Psoas muscle (tissue), 8 donors: ENCODE measurements around the gene JPT2. TPM values are rescaled to one million over a fixed set of nuclear protein-coding genes. Genes with fewer than 3 reads are reported as not detected.

Source experiments
- ATAC-seq, 4 donors: fragments of 200-7000 bp; cut with Tn5 transposase; one replicate each; pipeline ENCODE4 v1.9.1; 2020; ENCODE audit warnings: moderate library complexity in 3 of 4, mild to moderate bottlenecking in 2 of 4
- DNase-seq, 2 donors: peaks; one replicate each; pipeline ENCODE4 v3.0.0-alpha.2; 2020
- H3K27ac ChIP-seq: fragments of 200-600 bp; one replicate; pipeline ENCODE4 v1.8.0; 2022
- H3K27me3 ChIP-seq, 3 donors: fragments of 200-600 bp in 1 of 3; one replicate each; pipeline versions ENCODE4 v1.6.1 to v1.8.0; 2013 to 2022; ENCODE audit warnings: low read length in 2 of 3, mild to moderate bottlenecking in 2 of 3, moderate library complexity in 1 of 3; ENCODE audit not compliant: insufficient read depth in 3 of 3
- H3K36me3 ChIP-seq, 2 donors: fragments of 200-600 bp in 1 of 2; one replicate each; pipeline versions ENCODE4 v1.6.1 to v1.8.0; 2013 to 2022; ENCODE audit warnings: low read depth in 1 of 2, mild to moderate bottlenecking in 1 of 2, moderate library complexity in 1 of 2; ENCODE audit not compliant: insufficient read depth in 1 of 2
- H3K4me1 ChIP-seq: fragments of 200-600 bp; one replicate; pipeline ENCODE4 v1.8.0; 2022
- H3K4me3 ChIP-seq: fragments of 200-600 bp; one replicate; pipeline ENCODE4 v1.8.0; 2022; ENCODE audit warnings: mild to moderate bottlenecking
- H3K9me3 ChIP-seq: fragments of 200-600 bp; one replicate; pipeline ENCODE4 v1.8.0; 2022
- WGBS, 3 donors: extraction: QIAGEN DNeasy Blood & Tissue Kit; methylation state at CpG; one replicate each; pipeline versions ENCODE4 v1.1.6 to v1.1.7; 2013; 5-methylcytosine and 5-hydroxymethylcytosine counted together
- intact Hi-C, 2 donors: fragments of 100-400 bp; cut with DNase I; formaldehyde crosslinking; loops; one replicate each; pipeline versions ENCODE4 v1.11.0 to v1.14.2; 2022
- polyA plus RNA-seq, 3 donors: library from polyadenylated mRNA; stranded (reverse); fragments of 200-250 nt; gene quantifications; one replicate each; pipeline ENCODE4 v1.2.3, GENCODE V29; 2013
- total RNA-seq, 4 donors: library from RNA; stranded (reverse); fragmentation: NEBNext Ultra II Directional in 2 of 4; extraction: Animal tissue kit (Norgen Biotek cat#: 25700) in 2 of 4; gene quantifications; one replicate each; pipeline versions ENCODE4 v1.2.1 to v1.2.4, GENCODE V29; 2021 to 2023
- TF ChIP-seq, protein P1 (sequence below): fragments of 200-600 bp; IDR thresholded peaks from one replicate; pipeline ENCODE4 v1.8.0; 2022; ENCODE audit warnings: antibody characterized with exemption
- donor health status: healthy with polysubstance abuse.
- donor health status: DM: no; HTN: no; CAD: no; lungs with moderate emphysema.
- donor health status: Bipolar disorder and iron deficiency.
- donor health status: healthy.
- donor health status: DM: yes; HTN: yes; CAD: no.
- donor health status: DM: no; HTN: no; CAD: no.
- donor health status: DM: no; HTN: no; CAD: no.
- donor health status: DM: yes; HTN: yes; CAD: no.

The JPT2 gene
- total and polyA plus RNA-seq, 7 donors, result 14.4 to 30.6 (median 24.1) TPM

DNA sequence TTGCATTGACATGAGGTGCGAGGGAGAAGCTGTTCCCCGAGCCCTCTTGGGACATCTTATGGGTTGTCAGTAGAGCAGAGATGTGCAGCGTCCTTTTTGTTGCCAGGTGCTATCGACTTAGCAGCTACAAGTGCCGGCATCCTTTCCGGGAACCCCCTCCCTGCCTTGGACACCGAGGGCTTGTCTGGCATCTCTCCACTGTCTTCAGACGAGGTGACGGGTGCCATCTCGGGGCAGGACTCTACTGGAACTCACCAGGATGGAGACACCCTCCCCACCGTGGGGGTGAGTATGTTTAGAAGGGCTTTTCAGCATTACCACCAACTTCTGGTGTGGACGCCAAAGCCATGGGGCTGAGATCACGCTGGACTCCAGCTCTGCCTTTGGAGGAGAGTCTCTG, 11.8 kb upstream of the JPT2 start:
- Histone ChIP-seq H3K36me3 (peaks cover 5 to 99% of the 10 kb centered on the region in 2 donors), H3K27me3 (no peaks in the 10 kb centered on the region)
- TF ChIP-seq, protein P1, sequence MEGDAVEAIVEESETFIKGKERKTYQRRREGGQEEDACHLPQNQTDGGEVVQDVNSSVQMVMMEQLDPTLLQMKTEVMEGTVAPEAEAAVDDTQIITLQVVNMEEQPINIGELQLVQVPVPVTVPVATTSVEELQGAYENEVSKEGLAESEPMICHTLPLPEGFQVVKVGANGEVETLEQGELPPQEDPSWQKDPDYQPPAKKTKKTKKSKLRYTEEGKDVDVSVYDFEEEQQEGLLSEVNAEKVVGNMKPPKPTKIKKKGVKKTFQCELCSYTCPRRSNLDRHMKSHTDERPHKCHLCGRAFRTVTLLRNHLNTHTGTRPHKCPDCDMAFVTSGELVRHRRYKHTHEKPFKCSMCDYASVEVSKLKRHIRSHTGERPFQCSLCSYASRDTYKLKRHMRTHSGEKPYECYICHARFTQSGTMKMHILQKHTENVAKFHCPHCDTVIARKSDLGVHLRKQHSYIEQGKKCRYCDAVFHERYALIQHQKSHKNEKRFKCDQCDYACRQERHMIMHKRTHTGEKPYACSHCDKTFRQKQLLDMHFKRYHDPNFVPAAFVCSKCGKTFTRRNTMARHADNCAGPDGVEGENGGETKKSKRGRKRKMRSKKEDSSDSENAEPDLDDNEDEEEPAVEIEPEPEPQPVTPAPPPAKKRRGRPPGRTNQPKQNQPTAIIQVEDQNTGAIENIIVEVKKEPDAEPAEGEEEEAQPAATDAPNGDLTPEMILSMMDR, result no peak

DNA sequence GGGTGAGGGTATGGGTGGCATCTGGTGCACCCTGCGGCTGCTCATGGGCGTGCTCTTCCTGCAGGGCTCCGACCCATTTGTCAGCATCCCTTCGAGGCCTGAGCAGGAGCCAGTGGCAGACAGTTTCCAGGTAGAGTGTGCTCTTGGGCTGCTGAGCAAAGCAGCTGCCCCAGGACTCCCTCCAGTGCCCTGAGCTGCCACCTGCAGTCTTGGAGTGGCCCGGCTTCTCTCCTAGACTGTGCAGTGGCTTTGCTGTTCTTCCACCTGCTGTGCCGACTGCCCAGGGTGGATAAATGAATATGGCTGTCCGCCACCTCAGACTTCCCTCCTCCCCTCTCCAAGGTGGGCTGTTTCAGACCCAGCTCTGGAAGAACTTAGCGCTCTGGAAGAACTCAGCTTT, 10.8 kb upstream of the JPT2 start:
- H3K27me3 ChIP-seq, result no peaks in the 10 kb centered on the region
- no peak overlapping the region for H3K4me3 ChIP-seq
- intact Hi-C loops, result no loop called here
- 87 to 91% (median 88%) methylated on average over 8 of the region's 8 CpGs for WGBS, 3 donors
- ATAC-seq (no peak), DNase-seq (no peak)
- H3K27ac ChIP-seq, result no peak overlapping the region
- H3K9me3 ChIP-seq, result no peaks in the 10 kb centered on the region
- H3K36me3 ChIP-seq, result peaks cover 5 to 100% of the 10 kb centered on the region in 2 donors
- H3K4me1 ChIP-seq, result no peaks in the 10 kb centered on the region
- TF ChIP-seq, protein P1, result no peak

More for the DNA sequence above, 11.8 kb upstream of the JPT2 start:
- no peak overlapping the region for H3K4me3 ChIP-seq
- 89 to 91% (median 91%) methylated on average over 13 of the region's 13 CpGs for WGBS, 3 donors
- intact Hi-C loops, result no loop called here
- no peaks in the 10 kb centered on the region for H3K4me1 ChIP-seq
- DNase-seq, result no peak
- no peak for ATAC-seq
- no peaks in the 10 kb centered on the region for H3K9me3 ChIP-seq
- H3K27ac ChIP-seq, result no peak overlapping the region

DNA sequence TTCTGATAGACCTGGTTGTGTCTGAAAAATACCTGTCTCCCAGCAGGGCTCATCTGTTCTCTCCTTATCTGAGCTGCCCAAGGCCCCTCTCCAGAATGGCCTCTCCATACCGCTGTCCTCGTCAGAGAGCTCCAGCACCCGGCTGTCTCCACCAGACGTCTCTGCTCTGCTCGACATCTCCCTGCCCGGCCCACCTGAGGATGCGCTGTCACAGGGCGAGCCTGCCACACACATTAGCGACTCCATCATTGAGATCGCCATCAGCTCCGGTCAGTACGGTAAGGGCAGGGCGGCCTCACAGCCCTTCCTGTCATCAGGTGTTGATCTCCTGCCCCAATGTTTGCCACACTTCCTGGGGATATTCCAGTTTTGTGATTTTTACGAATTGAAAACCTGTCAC, 10.2 kb upstream of the JPT2 start:
- H3K27ac ChIP-seq, result no peak overlapping the region
- peaks cover 0 to 100% of the 10 kb centered on the region in 2 donors for H3K36me3 ChIP-seq
- intact Hi-C loops, result no loop called here
- WGBS, 3 donors, result 94 to 98% (median 95%) methylated on average over 14 of the region's 14 CpGs
- TF ChIP-seq, protein P1, result no peak
- no peaks in the 10 kb centered on the region for H3K4me1 ChIP-seq
- H3K4me3 ChIP-seq, result no peak overlapping the region
- no peaks in the 10 kb centered on the region for H3K27me3 ChIP-seq
- no peak for ATAC-seq
- no peak for DNase-seq
- H3K9me3 ChIP-seq, result no peaks in the 10 kb centered on the region

DNA sequence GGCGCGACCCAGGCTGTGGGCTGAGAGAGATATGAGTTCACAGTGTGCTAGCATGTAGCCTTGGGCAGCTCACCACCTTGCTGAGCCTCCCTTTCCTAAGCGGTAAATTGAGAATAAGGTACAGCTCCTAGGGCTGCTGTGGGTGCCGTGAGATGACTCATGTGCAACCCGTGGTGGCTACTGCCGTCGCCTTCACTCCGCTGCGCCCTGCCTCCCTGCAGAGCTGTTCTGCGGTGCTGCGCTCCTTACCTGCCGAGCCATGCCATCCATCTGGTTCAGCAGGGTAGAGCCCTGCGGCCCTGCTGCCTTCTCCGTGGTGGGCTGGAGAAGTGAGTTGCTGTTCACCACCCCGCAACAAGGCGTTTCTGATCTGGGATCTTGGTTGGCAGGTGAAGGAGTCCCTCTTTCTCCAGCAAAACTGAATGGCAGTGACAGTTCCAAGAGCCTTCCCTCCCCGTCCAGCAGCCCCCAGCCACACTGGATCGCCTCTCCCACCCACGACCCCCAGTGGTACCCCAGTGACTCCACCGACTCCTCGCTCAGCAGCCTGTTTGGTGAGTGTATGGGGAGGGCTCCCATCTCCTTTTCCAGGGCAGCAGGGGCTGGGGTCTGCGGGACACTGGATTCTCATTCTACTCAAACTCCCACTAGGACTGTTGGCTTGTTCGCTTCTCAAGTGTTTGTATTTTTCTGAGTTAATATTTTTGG, 9.3 kb upstream of the JPT2 start:
- H3K4me3 ChIP-seq, result no peak overlapping the region
- intact Hi-C loops, result no loop called here
- peaks cover 0 to 97% of the 10 kb centered on the region in 2 donors for H3K36me3 ChIP-seq
- DNase-seq (no peak), ATAC-seq (no peak)
- H3K4me1 ChIP-seq, result no peaks in the 10 kb centered on the region
- no peaks in the 10 kb centered on the region for H3K27me3 ChIP-seq
- no peaks in the 10 kb centered on the region for H3K9me3 ChIP-seq
- TF ChIP-seq, protein P1, result no peak
- 94 to 98% (median 95%) methylated on average over 23 of the region's 23 CpGs for WGBS, 3 donors
- no peak overlapping the region for H3K27ac ChIP-seq

DNA sequence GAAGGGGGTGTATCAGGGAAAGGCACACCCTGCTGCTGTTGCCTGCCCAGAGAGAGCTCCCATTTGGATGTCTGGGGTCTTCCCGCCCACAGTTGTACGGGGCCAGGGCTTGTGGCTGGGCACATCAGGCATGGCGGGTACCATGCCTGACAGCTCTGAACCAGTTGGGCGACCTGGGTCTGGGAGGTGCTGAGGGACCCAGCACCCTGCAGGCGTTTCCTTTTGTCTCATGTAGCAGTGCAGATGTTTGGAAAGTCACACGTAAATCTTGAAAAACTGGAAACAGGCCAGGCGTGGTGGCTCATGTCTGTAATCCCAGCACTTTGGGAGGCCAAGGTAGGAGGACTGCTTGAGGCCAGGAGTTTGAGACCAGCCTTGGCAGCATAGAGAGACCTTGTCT, 8.4 kb upstream of the JPT2 start:
- intact Hi-C loops, result loop anchor here in 1 of 2 donors (5.0 kb wide), 1 partner anchor 187 kb away; no protein-coding TSS in a partner anchor

More for the DNA sequence above, 8.4 kb upstream of the JPT2 start:
- ATAC-seq (no peak), DNase-seq (no peak)
- H3K4me3 ChIP-seq, result no peak overlapping the region
- H3K4me1 ChIP-seq, result no peaks in the 10 kb centered on the region
- TF ChIP-seq, protein P1, result no peak
- no peaks in the 10 kb centered on the region for H3K27me3 ChIP-seq
- peaks cover 3 to 97% of the 10 kb centered on the region in 2 donors for H3K36me3 ChIP-seq
- WGBS, 3 donors, result 90% methylated on average over 7 of the region's 7 CpGs
- H3K27ac ChIP-seq, result no peak overlapping the region
- no peaks in the 10 kb centered on the region for H3K9me3 ChIP-seq
